ENCODE results near the gene CLDND2. TPM values are rescaled to one million over a fixed set of nuclear protein-coding genes. Genes with fewer than 3 reads are reported as not detected.

CLDND2 gene, protein sequence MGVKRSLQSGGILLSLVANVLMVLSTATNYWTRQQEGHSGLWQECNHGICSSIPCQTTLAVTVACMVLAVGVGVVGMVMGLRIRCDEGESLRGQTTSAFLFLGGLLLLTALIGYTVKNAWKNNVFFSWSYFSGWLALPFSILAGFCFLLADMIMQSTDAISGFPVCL
- not detected in 2 replicates for total RNA-seq

DNA sequence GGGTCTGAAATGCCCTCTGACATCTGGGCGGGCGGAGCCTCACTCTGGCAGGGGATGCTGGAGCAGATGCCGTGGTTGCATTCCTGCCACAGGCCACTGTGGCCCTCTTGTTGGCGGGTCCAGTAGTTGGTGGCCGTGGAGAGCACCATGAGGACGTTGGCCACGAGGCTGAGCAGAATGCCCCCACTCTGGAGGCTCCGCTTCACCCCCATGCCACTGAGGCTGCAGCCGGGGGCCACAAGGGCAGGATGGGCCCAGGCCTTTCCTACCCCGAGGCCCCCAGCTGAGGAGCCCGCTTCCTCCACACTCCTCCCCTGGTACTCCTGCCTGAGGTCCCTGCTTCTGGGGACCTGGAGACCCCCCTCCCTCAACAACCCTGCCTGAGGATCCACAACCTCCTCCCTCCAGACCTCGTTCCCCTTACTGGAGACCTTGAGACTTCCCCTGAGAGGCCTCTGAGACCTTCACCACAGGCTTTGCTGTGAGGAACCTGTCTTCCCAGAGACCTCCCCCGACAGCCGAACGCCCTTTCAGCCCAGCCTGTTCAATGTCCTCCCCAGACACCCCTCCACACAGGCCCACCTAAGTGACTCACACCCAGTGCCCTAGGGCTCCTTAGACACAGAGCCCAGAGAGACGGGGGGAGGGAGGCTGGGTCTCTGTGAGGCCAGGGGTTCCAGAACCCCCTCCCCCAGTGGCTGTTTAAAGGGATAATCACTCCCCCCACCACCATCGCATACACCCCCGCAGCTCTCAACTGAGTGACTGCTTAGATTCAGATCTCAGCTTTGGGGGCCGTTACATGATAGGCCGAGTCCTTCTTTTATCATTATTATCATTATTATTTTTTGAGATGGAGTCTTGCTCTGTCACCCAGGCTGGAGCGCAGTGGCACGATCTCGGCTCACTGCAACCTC, at the start of gene CLDND2:
Gene CLDND2, minus strand, starts transcription at position 638 of the 917 bp plus-strand sequence. Its CDS starts 426 bp downstream, at position 212.

DNA sequence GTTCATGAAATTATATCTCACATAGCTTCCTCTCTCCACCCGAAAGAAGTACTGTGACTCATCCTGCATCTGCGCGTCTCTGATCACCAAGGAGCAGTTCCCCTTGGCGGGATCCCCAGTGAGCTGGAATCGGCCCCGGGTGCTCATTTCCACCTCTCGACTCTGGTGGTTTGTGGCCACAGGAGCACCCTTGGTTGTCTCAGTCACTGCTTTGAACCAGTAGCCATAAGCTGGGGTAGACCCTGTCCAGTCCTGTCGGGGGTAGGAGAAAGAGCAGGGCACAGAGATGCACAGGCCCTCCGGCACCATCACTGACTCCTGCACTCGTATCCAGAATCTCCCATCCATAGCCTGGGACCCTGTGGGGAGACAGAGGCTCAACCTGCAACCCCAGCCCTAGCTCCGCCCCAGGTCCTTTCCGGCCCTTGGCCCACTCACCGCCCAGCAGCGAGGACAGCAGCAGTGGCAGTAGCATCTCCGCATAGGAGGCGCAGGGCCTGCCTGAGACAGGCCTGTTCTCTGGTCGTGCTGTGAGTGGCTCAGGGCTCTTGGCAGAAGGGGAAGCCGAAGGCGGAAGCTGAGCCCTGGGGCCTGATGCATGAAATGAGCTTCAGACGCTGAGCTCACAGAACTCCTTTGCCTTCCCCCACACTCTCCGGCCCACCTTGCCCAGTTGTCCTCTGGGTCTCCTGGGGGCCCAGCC, 48.5 kb upstream of the CLDND2 start, which contains the start of gene SIGLEC10:
Gene SIGLEC10, minus strand, starts transcription at position 536 of the 703 bp plus-strand sequence. Its CDS starts 61 bp downstream, at position 475.

GRCh38 chr19:51387924-51388389, 19.2 kb upstream of the CLDND2 start, which contains the start of gene LIM2:
Gene LIM2 (minus strand): TSS chr19:51387974. CDS start chr19:51387443, 531 bp downstream.

GRCh38 chr19:51372649-51373504, 4.1 kb upstream of the CLDND2 start, which contains the start of gene NKG7:
Gene NKG7 (minus strand): TSS chr19:51372654. CDS start chr19:51372535, 119 bp downstream.

GRCh38 chr19:51365965-51366388, 2.8 kb downstream of the CLDND2 start, which contains the start of gene ETFB:
Gene ETFB (minus strand): TSS chr19:51366388. CDS start chr19:51366326, 62 bp downstream.

GRCh38 chr19:51341976-51342580, 26.7 kb downstream of the CLDND2 start, which contains the start of gene VSIG10L:
Gene VSIG10L (minus strand): TSS chr19:51342139. CDS start chr19:51342124, 15 bp downstream.

Other genes with a start within 250 kb of the CLDND2 start
- gene SIGLEC9, start 244.1 kb downstream of the CLDND2 start, total RNA-seq: not detected in 2 replicates
- not detected in 2 replicates for gene SIGLEC7, start 226.7 kb downstream of the CLDND2 start, total RNA-seq
- not detected in 2 replicates for gene CD33, start 143.9 kb downstream of the CLDND2 start, total RNA-seq
- not detected in 2 replicates for gene SIGLECL1, start 117.9 kb downstream of the CLDND2 start, total RNA-seq
- not detected in 2 replicates for gene IGLON5, start 57.4 kb downstream of the CLDND2 start, total RNA-seq
- gene VSIG10L, start 26.9 kb downstream of the CLDND2 start, total RNA-seq: 0.49 and 0.81 TPM in 2 replicates
- gene ETFB, start 2.6 kb downstream of the CLDND2 start, total RNA-seq: 48.0 and 58.5 TPM in 2 replicates
- gene NKG7, start 3.7 kb upstream of the CLDND2 start, total RNA-seq: not detected in 2 replicates
- gene LIM2, start 19.0 kb upstream of the CLDND2 start, total RNA-seq: not detected in 2 replicates
- gene C19orf84, start 21.6 kb upstream of the CLDND2 start, total RNA-seq: not detected in 2 replicates
- not detected in 2 replicates for gene SIGLEC10, start 48.6 kb upstream of the CLDND2 start, total RNA-seq
- gene SIGLEC8, start 89.5 kb upstream of the CLDND2 start, total RNA-seq: not detected in 2 replicates
- not detected in 2 replicates for gene CEACAM18, start 109.5 kb upstream of the CLDND2 start, total RNA-seq
- not detected in 2 replicates for gene SIGLEC12, start 132.8 kb upstream of the CLDND2 start, total RNA-seq
- gene SIGLEC6, start 162.7 kb upstream of the CLDND2 start, total RNA-seq: not detected in 2 replicates
- gene ZNF175, start 202.3 kb upstream of the CLDND2 start, total RNA-seq: 8.4 and 9.4 TPM in 2 replicates